Panc1 (cell line): ENCODE data around the gene AOAH. TPM values are rescaled to one million over a fixed set of nuclear protein-coding genes. Genes with fewer than 3 reads are reported as not detected.
"Not testable (repeated sequence)": the region's sequence is repeated elsewhere in the genome, so short reads cannot be mapped to it uniquely, and the experiment has no call there.

Experiments
- ATAC-seq: fragments of 200-7000 bp; cut with Tn5 transposase; 2 replicates; pipeline ENCODE4 v1.9.1; 2020; ENCODE audit warnings: mild to moderate bottlenecking, moderate library complexity
- BruUV-seq: library from RNA; stranded (reverse); fragments of 400-500 nt; replicated peaks from 2 replicates; lab custom pipeline; 2021; lab: Mats Ljungman, UMichigan
- CTCF ChIA-PET: fragments of 300-600 bp; sonication (Branson Sonifier 250); formaldehyde crosslinking; loops from one replicate; lab custom pipeline; 2022; ENCODE audit warnings: antibody characterized with exemption; lab: Charles Lee
- POLR2A ChIA-PET: fragments of 300-600 bp; sonication (Branson Sonifier 250); formaldehyde crosslinking; loops from one replicate; lab custom pipeline; 2022; ENCODE audit warnings: antibody characterized with exemption; lab: Charles Lee
- DNase-seq: peaks from one replicate; pipeline ENCODE4 v3.0.0-alpha.2; 2010; ENCODE audit warnings: low read depth, low spot score
- H3K27ac ChIP-seq: 2 replicates; pipeline ENCODE4 v1.5.1; 2011; ENCODE audit warnings: mild to moderate bottlenecking, low read length, inconsistent platforms
- H3K27me3 ChIP-seq: fragments of 200-500 bp; sonication (Bioruptor generic); 2 replicates; pipeline ENCODE4 v1.6.0; 2014; ENCODE audit warnings: low read length, inconsistent platforms; ENCODE audit not compliant: control insufficient read depth, insufficient read depth
- H3K36me3 ChIP-seq: fragments of 200-500 bp; sonication (Bioruptor generic); 2 replicates; pipeline ENCODE4 v1.5.1; 2014; ENCODE audit warnings: inconsistent platforms, mild to moderate bottlenecking, low read length, moderate library complexity; ENCODE audit not compliant: control insufficient read depth, insufficient read depth
- H3K4me1 ChIP-seq: 2 replicates; pipeline ENCODE4 v1.5.1; 2011; ENCODE audit warnings: inconsistent platforms, mild to moderate bottlenecking, low read length, moderate library complexity; ENCODE audit not compliant: control insufficient read depth, insufficient read depth
- H3K4me3 ChIP-seq, 2 experiments: 2 replicates each; pipeline ENCODE4 v1.5.1; 2011 to 2012; ENCODE audit warnings: low read depth in 2 of 2, low read length in 2 of 2, mild to moderate bottlenecking in 2 of 2, inconsistent platforms in 1 of 2, moderate library complexity in 1 of 2
- H3K9me3 ChIP-seq: fragments of 200-500 bp; sonication (Bioruptor generic); 2 replicates; pipeline ENCODE4 v1.5.1; 2014; ENCODE audit warnings: low read depth, mild to moderate bottlenecking, inconsistent platforms, low read length, moderate library complexity; ENCODE audit not compliant: control insufficient read depth, insufficient read depth
- CTCF ChIP-seq: fragments of 450-650 bp; IDR thresholded peaks from 2 replicates; pipeline ENCODE4 v1.5.1; 2017; ENCODE audit warnings: mild to moderate bottlenecking
- POLR2AphosphoS5 ChIP-seq: IDR thresholded peaks from 2 replicates; pipeline ENCODE4 v1.6.1; 2012; ENCODE audit warnings: mild to moderate bottlenecking, low read depth, low read length, moderate library complexity
- REST ChIP-seq, 2 experiments: IDR thresholded peaks; 2 replicates each; pipeline ENCODE4 v1.6.1; 2011 to 2012; ENCODE audit warnings: low read depth in 2 of 2, control low read depth in 1 of 2, low read length in 1 of 2, mild to moderate bottlenecking in 1 of 2, moderate library complexity in 1 of 2; ENCODE audit not compliant: insufficient read depth in 1 of 2
- SIN3A ChIP-seq: IDR thresholded peaks from 2 replicates; pipeline ENCODE4 v1.6.1; 2012; ENCODE audit warnings: low read depth, mild to moderate bottlenecking, low read length, moderate library complexity, borderline replicate concordance; ENCODE audit not compliant: insufficient read depth
- TCF7L2 ChIP-seq: IDR thresholded peaks from 2 replicates; pipeline ENCODE4 v1.6.1; 2011; ENCODE audit warnings: mild to moderate bottlenecking, low read depth, low read length, inconsistent platforms
- in situ Hi-C: cut with HindIII; loops from 2 replicates; pipeline ENCODE4 v1.10.0; 2016; ENCODE audit warnings: low sequenced_read_pairs, low pct_unique_long_range_greater_than_20kb
- intact Hi-C: fragments of 100-400 bp; cut with micrococcal nuclease; formaldehyde crosslinking; loops from one replicate; pipeline ENCODE4 v1.10.0; 2022; ENCODE audit not compliant: unreplicated experiment
- total RNA-seq: library from RNA; stranded (reverse); gene quantifications from one replicate; pipeline ENCODE4 v1.2.1, GENCODE V29; 2021; ENCODE audit not compliant: unreplicated experiment

The AOAH gene
- total RNA-seq, 1 experiment from 2014 or later, result 0.31 TPM

GRCh38 chr7:36707898-36708297, 16.4 kb downstream of the AOAH start:
- TF ChIP-seq CTCF, result no peak
- CTCF ChIA-PET, result no interaction called here
- H3K9me3 ChIP-seq, result peaks cover 4% of the 10 kb centered on the region; the same call in 1 of the 2 replicates
- H3K36me3 ChIP-seq, result no peaks in the 10 kb centered on the region
- POLR2A ChIA-PET, result no interaction called here
- intact Hi-C loops, result no loop called here
- DNase-seq, result no peak
- H3K4me1 ChIP-seq, result no peaks in the 10 kb centered on the region
- H3K4me3 ChIP-seq, result no peak overlapping the region
- H3K27me3 ChIP-seq, result no peaks in the 10 kb centered on the region
- in situ Hi-C loops, result no loop called here
- no peak overlapping the region for H3K27ac ChIP-seq
- no TSS peak for BruUV-seq
- no peak for ATAC-seq

GRCh38 chr7:36707465-36707864, 16.8 kb downstream of the AOAH start:
- ChIA-PET POLR2A (no interaction called here), CTCF (no interaction called here)
- Histone ChIP-seq H3K27me3 (no peaks in the 10 kb centered on the region), H3K4me1 (no peaks in the 10 kb centered on the region), H3K4me3 (no peak overlapping the region), H3K9me3 (peaks cover 4% of the 10 kb centered on the region; the same call in 1 of the 2 replicates), H3K27ac (no peak overlapping the region), H3K36me3 (no peaks in the 10 kb centered on the region)
- DNase-seq (no peak), ATAC-seq (no peak)
- in situ Hi-C loops (no loop called here), intact Hi-C loops (no loop called here)
- no TSS peak for BruUV-seq
- TF ChIP-seq CTCF (no peak), TCF7L2 (no peak), REST (IDR thresholded peaks at IDR 0.05; ENCODE audit: insufficient read depth in 1 of 2, low read depth in 2 of 2, low read length in 1 of 2) (no peak), SIN3A (no peak), POLR2AphosphoS5 (no peak)

GRCh38 chr7:36703860-36704259, 20.4 kb downstream of the AOAH start:
- H3K27ac ChIP-seq, intact Hi-C loops, H3K9me3 ChIP-seq, DNase-seq, H3K4me1 ChIP-seq, BruUV-seq, H3K27me3 ChIP-seq, H3K36me3 ChIP-seq, POLR2A ChIA-PET, ATAC-seq, H3K4me3 ChIP-seq, CTCF ChIA-PET, in situ Hi-C loops: not testable (repeated sequence)
